Testis (tissue), 2 donors: ENCODE measurements around the gene CCDC74A.

Experiments
- CTCF ChIP-seq, 3 experiments: fragments of 450-650 bp in 2 of 3; fragments of 200-600 bp in 1 of 3; sonication (generic) in 1 of 3; IDR thresholded peaks; one replicate each; pipeline ENCODE4 v1.5.1; 2016 to 2019; ENCODE audit warnings: antibody characterized with exemption in 3 of 3, mild to moderate bottlenecking in 2 of 3, moderate library complexity in 1 of 3
- POLR2A ChIP-seq: fragments of 450-650 bp; IDR thresholded peaks from one replicate; pipeline ENCODE4 v1.6.1; 2017; ENCODE audit warnings: antibody characterized with exemption, mild to moderate bottlenecking, moderate library complexity

GRCh38 chr2:131557558-131558321 is 30.1 kb downstream of the CCDC74A start:
- TF ChIP-seq CTCF (IDR thresholded peaks at IDR 0.05) (no peak), POLR2A (no peak)
